Type B pancreatic cell (in vitro differentiated cells): ENCODE data around the gene TSR1. TPM values are rescaled to one million over a fixed set of nuclear protein-coding genes. Genes with fewer than 3 reads are reported as not detected.

ENCODE experiments used
- DNase-seq: peaks from one replicate; pipeline ENCODE4 v3.0.0; 2021; ENCODE audit warnings: mixed read lengths; ENCODE audit not compliant: unreplicated experiment; ENCODE audit errors: extremely low spot score
- H3K27ac Mint-ChIP-seq: 2 replicates; pipeline ENCODE4 v1.8.0; 2021; ENCODE audit warnings: mild to moderate bottlenecking, mixed read lengths
- H3K27me3 Mint-ChIP-seq: 2 replicates; pipeline ENCODE4 v1.8.0; 2021; ENCODE audit warnings: mixed read lengths
- H3K36me3 Mint-ChIP-seq: 2 replicates; pipeline ENCODE4 v1.8.0; 2021; ENCODE audit warnings: mixed read lengths
- H3K4me1 Mint-ChIP-seq: one replicate; pipeline ENCODE4 v1.8.0; 2021; ENCODE audit warnings: mixed read lengths; ENCODE audit not compliant: unreplicated experiment
- H3K4me3 Mint-ChIP-seq: 2 replicates; pipeline ENCODE4 v1.8.0; 2021; ENCODE audit warnings: mild to moderate bottlenecking, mixed read lengths
- H3K9me3 Mint-ChIP-seq: 2 replicates; pipeline ENCODE4 v1.8.0; 2021; ENCODE audit warnings: mixed read lengths
- CTCF ChIP-seq: fragments of 200-600 bp; sonication (generic); conservative IDR thresholded peaks from 2 replicates; pipeline ENCODE4 v1.5.0; 2021; ENCODE audit warnings: antibody characterized with exemption, mild to moderate bottlenecking
- total RNA-seq: library from RNA; stranded (reverse); gene quantifications from 2 replicates; pipeline ENCODE4 v1.2.1, GENCODE V29; 2021; ENCODE audit warnings: low replicate concordance

The TSR1 gene
- total RNA-seq, 1 donor from 2014 or later = 40.3 TPM

- Mint-ChIP-seq H3K36me3 (peaks cover 53% of the 10 kb centered on the region), H3K4me3 (no peak overlapping the region), H3K9me3 (no peaks in the 10 kb centered on the region), H3K27me3 (no peaks in the 10 kb centered on the region), H3K27ac (peak overlapping the region; percentile 35), H3K4me1 (peaks cover 11% of the 10 kb centered on the region)
- TF ChIP-seq CTCF = no peak
- no peak for DNase-seq
Observed at GRCh38 chr17:2295575-2295974, 40.7 kb downstream of the TSR1 start.

GRCh38 chr17:2292100-2292499, 44.2 kb downstream of the TSR1 start:
- H3K27ac Mint-ChIP-seq = no peak overlapping the region
- no peak for TF ChIP-seq CTCF
- H3K4me1 Mint-ChIP-seq = peaks cover 11% of the 10 kb centered on the region
- no peak overlapping the region for H3K4me3 Mint-ChIP-seq
- no peaks in the 10 kb centered on the region for H3K27me3 Mint-ChIP-seq
- no peaks in the 10 kb centered on the region for H3K9me3 Mint-ChIP-seq
- DNase-seq = no peak
- H3K36me3 Mint-ChIP-seq = peaks cover 46% of the 10 kb centered on the region

GRCh38 chr17:2289878-2290478, 46.3 kb downstream of the TSR1 start:
- Mint-ChIP-seq H3K4me3 (no peak overlapping the region), H3K9me3 (no peaks in the 10 kb centered on the region), H3K27ac (no peak overlapping the region), H3K27me3 (no peaks in the 10 kb centered on the region), H3K36me3 (peaks cover 34% of the 10 kb centered on the region), H3K4me1 (no peaks in the 10 kb centered on the region)
- no peak for TF ChIP-seq CTCF
- no peak for DNase-seq

GRCh38 chr17:2283302-2283701, 53.0 kb downstream of the TSR1 start:
- Mint-ChIP-seq H3K36me3 (peaks cover 19% of the 10 kb centered on the region), H3K4me1 (no peaks in the 10 kb centered on the region), H3K4me3 (no peak overlapping the region), H3K27me3 (no peaks in the 10 kb centered on the region), H3K27ac (no peak overlapping the region), H3K9me3 (no peaks in the 10 kb centered on the region)
- no peak for TF ChIP-seq CTCF
- DNase-seq = no peak

GRCh38 chr17:2282297-2282873, 53.9 kb downstream of the TSR1 start:
- no peak for DNase-seq
- Mint-ChIP-seq H3K27me3 (no peaks in the 10 kb centered on the region), H3K9me3 (no peaks in the 10 kb centered on the region), H3K36me3 (peaks cover 13% of the 10 kb centered on the region), H3K4me1 (no peaks in the 10 kb centered on the region), H3K4me3 (no peak overlapping the region), H3K27ac (no peak overlapping the region)
- peak; percentile 79 for TF ChIP-seq CTCF
